KBM-7 (cell line): ENCODE measurements around the gene SEMA4D.

ENCODE experiments used
- DNase-seq: peaks from one replicate; pipeline ENCODE4 v3.0.0-alpha.2; 2015
- in situ Hi-C: fragments of 300-500 bp; cut with MboI; formaldehyde crosslinking; loops from 2 replicates; pipeline ENCODE4 v1.14.3; 2020; ENCODE audit warnings: low sequenced_read_pairs, low pct_unique_long_range_greater_than_20kb, mixed read lengths

SEMA4D gene

GRCh38 chr9:89368550-89368949 is 129.4 kb downstream of the SEMA4D start:
- in situ Hi-C loops, result no loop called here
- DNase-seq, result no peak

- in situ Hi-C loops, result no loop called here
Measured at GRCh38 chr9:89367726-89368437, 130.0 kb downstream of the SEMA4D start.

GRCh38 chr9:89367281-89367680 is 130.6 kb downstream of the SEMA4D start:
- in situ Hi-C loops, result no loop called here
- DNase-seq, result no peak

More at GRCh38 chr9:89367726-89368437, 130.0 kb downstream of the SEMA4D start:
- DNase-seq, result no peak

DNA sequence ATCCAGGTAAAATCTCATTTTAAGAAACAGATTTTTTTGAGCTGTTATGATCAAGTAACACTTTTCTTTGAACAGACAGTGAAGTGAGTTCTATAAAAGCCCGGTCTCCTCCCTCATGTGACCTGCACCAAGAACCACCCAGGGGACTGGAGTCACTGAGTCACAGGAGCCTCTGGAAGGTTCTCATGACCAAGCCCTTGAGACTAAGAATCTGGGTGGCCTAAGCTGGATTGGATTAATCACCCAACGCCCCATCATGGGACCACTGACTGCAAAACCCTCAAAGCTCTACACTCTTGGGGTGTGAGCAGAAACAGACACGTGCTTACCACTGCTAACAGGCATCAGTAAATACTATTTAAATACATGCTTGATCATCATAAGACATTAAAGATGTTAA is 131.2 kb downstream of the SEMA4D start:
- in situ Hi-C loops, result no loop called here

DNA sequence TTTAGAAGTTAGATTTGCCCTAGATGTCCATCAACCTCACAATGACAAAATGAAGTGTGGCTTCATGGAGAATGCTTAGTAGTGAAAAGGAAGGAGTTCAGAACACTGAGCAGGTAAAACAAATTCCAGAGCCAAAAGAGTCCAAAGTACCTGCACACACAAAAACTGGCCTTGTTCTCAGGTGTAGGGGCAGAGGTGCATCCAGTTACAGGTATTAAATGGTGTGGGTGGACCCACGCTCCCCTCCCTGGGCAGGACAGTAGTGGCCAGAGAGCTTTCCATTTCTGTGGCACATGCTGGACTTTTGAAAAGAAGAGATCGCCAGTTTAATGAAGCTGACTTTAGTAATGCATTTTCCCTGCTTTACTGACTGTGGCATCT is 132.4 kb downstream of the SEMA4D start:
- in situ Hi-C loops, result no loop called here
- DNase-seq, result no peak

More for the DNA sequence above, 131.2 kb downstream of the SEMA4D start:
- DNase-seq, result no peak

DNA sequence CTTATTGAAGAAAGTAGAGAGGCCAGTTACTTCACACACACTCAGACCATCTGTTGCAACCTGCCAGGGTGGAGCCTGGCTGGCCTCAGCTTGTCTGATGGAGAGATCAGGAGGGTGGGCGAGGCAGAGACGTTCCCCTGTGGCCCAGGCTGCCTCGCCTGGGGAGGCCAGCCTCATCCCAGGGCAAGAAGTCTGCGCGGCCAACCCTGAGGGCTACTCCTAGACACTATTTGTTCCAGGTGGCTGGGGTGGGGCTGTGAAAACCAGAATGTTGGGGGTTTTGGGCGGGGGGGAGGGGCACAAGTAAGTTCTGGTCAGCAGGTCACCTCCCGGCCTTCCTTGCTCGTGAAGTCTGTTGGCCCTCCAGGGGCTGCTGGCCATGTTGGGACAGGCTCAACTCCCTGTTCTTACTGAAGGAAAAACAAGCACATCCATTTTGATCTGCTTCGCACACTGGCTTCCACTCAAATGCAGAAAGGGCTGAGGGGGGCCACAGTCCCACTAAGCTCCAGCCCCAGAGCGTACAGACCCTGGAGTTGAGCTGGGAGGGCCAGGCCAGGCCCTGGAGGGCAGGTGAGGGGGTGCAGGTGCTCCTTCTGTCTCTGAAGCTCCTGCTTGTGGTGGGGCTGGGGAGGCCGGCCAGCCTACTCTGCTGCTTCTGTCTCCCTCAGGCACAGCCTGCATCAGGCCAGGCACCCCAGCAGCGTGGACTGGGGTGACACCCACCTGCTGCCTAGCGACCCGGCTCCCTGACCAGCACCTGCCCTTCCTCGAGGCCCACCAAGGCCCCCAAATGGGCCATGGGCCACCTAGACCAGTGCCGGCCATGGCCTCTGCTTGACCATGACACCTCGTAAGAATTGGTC is 133.0 kb downstream of the SEMA4D start:
- no peak for DNase-seq
- in situ Hi-C loops, result no loop called here

DNA sequence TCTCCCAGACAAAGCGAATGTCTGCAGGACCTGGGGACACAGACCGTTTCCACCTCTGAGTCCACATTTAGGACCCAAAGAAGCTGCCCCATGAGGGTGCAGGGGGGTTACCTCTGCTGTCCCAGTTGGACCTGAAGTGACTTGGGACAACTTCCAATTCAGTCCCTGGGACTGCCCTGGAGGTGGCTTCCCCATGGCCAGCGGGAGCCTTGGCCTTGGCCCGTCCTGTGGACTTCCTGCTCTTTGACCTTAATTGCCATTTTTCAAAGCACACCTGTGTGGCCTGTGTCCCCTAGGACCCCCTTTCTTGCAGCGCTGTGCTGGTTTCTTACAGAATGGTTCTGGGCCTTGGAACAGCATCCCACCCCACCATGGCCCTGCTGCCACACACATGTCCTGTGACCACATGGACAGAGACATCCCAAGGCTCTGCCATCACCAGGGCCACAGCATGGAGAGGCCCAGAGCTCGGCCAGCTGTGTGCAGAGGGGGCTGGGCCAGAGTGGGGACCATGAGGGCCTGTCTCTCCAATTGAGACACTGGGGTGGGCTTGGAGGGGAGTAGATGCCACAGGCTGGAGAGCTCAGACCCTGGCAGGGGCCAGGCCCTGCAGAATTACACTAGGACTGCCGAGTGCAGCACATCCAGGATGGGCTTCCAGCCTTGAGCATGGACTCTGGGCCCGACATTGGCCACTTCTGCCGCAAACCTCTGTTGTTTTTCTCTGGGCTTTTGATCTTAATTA is 133.8 kb downstream of the SEMA4D start:
- no peak for DNase-seq
- in situ Hi-C loops, result no loop called here

GRCh38 chr9:89363311-89363670 is 134.6 kb downstream of the SEMA4D start:
- in situ Hi-C loops, result no loop called here

DNA sequence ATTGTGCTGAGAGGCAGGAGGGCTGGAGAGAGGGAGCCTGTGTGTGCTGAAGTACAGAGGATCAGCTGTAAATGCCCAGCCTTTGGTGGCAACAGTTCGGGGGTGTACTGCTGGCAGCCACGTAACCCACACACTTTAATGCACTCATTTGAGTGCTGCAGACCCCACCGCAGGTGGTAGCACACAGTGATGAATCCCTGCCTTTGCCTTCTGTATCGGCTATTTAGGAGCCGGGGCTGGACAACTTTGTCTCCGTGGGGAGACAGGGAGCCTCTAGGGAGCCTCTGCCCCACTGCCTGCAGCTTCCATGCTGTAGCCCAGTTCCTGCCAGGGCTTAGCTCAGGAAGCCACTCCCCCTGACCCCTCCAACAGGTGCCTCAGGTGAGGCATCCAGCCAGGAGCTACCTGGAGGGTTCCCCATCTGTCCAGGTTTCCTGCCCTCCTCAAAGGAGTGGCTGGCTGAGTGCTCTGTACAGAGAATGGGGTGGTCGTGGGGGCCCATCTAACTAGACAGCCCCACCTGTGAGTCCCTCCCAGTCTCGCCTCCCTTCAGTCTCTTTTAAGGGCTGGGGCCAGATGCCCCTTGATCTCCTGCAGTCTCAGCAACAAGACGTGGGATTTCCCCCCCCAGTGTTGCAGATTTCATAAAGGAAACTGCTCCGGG is 135.1 kb downstream of the SEMA4D start:
- in situ Hi-C loops, result no loop called here
- DNase-seq, result no peak

More at GRCh38 chr9:89363311-89363670, 134.6 kb downstream of the SEMA4D start:
- no peak for DNase-seq

- DNase-seq, result no peak
- in situ Hi-C loops, result no loop called here
Measured at GRCh38 chr9:89361816-89362646, 135.9 kb downstream of the SEMA4D start.

DNA sequence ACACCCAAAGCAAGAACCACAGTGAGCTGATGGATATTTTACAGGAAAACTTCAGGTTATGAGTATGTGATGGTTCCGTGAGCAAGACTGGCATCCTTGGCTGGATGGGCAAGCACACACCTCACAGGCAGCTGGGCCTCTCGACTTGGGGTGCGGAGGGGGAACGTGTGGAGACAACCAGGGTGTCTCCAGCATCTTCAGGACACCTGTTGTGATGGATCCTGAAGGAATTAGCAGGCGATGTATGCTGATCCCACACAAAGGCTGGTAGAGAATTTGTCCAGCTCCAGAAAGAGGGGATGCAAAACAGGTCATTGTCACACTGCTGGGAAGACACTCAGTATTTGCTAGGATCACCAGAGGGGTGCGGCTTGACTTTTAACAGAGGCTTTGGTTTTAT is 136.9 kb downstream of the SEMA4D start:
- DNase-seq, result no peak
- in situ Hi-C loops, result no loop called here

DNA sequence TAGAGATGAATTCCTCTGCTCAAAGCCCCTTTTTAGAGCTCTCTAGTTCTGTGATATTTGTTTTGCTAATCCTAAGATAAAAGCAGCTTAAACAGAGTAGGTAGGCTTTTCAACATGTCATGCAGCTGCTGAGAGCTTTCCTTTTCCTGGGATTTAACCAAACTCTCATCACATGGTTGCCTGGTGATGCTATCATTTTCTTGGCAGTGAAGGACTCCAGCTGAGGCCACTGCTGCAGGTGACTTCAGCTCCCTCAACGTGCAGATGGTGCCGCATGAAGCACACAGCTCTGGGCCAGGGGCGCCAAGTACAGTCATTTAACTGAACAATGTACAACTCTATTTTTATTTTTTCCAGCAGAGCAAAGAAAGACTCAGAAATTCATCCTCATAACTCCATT is 137.4 kb downstream of the SEMA4D start:
- in situ Hi-C loops, result no loop called here
- no peak for DNase-seq

DNA sequence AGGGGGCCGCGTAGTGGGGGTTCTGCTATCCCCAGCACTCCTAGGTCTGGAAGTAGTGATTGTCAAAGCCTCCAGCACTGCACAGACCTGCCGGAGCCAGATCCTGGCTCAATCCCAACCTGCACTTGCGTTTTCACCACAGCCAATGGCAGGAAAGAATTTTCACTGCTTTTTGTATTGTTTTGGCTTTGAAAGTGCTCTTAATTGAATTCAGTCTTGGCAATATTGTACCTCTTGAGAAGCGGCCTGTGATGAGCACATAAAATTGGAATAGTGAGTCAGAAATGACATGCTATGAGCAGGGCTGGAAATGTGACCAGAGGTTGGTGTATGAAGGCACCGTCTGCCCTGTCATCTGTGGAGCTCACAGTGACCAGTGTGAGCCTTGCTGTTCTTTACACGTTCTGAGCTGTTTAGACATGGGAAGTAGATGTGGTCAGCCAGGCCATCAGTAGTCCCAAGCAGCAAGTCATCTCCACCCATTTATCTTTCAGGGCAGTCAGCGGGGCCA is 138.1 kb downstream of the SEMA4D start:
- in situ Hi-C loops, result no loop called here
- no peak for DNase-seq

GRCh38 chr9:89358985-89359384 is 138.9 kb downstream of the SEMA4D start:
- in situ Hi-C loops, result no loop called here
- no peak for DNase-seq

DNA sequence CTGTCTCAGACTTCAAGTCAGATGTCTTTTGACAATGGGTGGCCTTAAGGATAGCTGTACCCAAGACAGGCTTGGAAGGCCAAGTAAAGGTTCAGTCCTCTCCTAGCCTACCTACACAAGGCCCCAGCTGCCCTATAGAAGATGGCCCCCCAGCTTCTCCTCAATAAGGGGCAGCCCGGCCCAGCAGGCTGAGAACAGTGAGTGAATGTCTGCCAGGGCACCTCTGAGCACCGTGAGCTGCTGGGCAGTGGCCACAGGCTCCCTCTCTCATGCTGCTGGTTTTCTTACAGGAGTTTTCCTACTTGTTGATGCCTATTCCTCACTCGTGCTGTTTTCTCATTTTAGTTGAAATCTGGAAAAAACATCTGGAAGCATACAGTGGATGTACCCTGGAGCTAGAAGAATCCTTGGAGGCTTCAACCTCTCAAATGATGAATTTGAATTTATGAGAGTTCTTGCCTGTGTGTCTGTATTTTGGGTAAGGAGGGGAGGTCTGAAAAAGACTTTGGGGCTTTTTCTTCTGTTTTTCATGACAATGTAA is 139.5 kb downstream of the SEMA4D start:
- no peak for DNase-seq
- in situ Hi-C loops, result no loop called here

- no peak for DNase-seq
- in situ Hi-C loops, result no loop called here
Measured at GRCh38 chr9:89357331-89358197, 140.3 kb downstream of the SEMA4D start.

DNA sequence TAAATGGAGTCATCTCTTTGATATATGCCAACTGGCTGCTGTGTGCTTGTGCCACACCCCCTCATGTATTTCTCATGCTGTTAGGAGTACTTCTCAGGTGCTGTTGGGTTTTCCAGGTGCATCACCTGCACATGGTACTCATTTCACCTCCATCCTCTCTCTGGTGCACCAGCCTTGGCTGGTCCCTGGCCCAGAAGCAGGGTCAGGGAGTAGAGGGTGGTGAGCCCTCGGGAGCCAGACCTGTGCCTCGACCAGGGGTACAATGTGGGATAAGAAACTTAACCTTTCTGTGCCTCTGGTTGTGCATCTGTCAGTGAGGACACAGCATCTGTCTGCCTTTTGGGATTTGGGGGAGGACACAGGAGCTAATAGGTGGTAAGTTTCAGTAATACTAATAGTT is 141.1 kb downstream of the SEMA4D start:
- DNase-seq, result no peak
- in situ Hi-C loops, result no loop called here
